Sigmoid colon (tissue), 7 donors: ENCODE results near the gene EHD3. TPM values are rescaled to one million over a fixed set of nuclear protein-coding genes. Genes with fewer than 3 reads are reported as not detected.

Experiments
- DNase-seq: peaks from one replicate; pipeline ENCODE4 v3.0.0-alpha.2; 2019
- H3K27ac ChIP-seq, 4 donors: fragments of 200-600 bp; sonication (generic); one replicate each; pipeline ENCODE4 v1.5.1; 2016 to 2019; ENCODE audit warnings: mild to moderate bottlenecking in 1 of 4
- H3K27me3 ChIP-seq, 3 donors: fragments of 200-600 bp; sonication (generic); one replicate each; pipeline ENCODE4 v1.5.1; 2019; ENCODE audit warnings: mild to moderate bottlenecking in 1 of 3
- H3K36me3 ChIP-seq, 4 donors: fragments of 200-600 bp; sonication (generic); one replicate each; pipeline ENCODE4 v1.5.1; 2016 to 2019
- H3K4me1 ChIP-seq, 4 donors: fragments of 200-600 bp; sonication (generic); one replicate each; pipeline ENCODE4 v1.5.1; 2017 to 2019
- H3K4me3 ChIP-seq, 4 donors: fragments of 200-600 bp; sonication (generic); one replicate each; pipeline ENCODE4 v1.5.1; 2017 to 2019; ENCODE audit warnings: mild to moderate bottlenecking in 2 of 4, moderate library complexity in 1 of 4
- H3K9me3 ChIP-seq, 4 donors: fragments of 200-600 bp in 3 of 4; sonication (generic) in 3 of 4; one replicate each; pipeline versions ENCODE4 v1.5.1 to v1.6.1; 2013 to 2019
- EP300 ChIP-seq, 4 donors: sonication (generic); formaldehyde crosslinking; IDR thresholded peaks; one replicate each; pipeline ENCODE4 v1.6.1; 2017; ENCODE audit warnings: antibody characterized with exemption in 4 of 4
- POLR2A ChIP-seq, 2 donors: fragments of 450-650 bp; IDR thresholded peaks; one replicate each; pipeline ENCODE4 v1.6.1; 2016; ENCODE audit warnings: antibody characterized with exemption in 2 of 2, mild to moderate bottlenecking in 2 of 2, moderate library complexity in 2 of 2
- POLR2AphosphoS5 ChIP-seq, 4 donors: sonication (generic); formaldehyde crosslinking; IDR thresholded peaks; one replicate each; pipeline ENCODE4 v1.6.1; 2017; ENCODE audit warnings: antibody characterized with exemption in 4 of 4
- WGBS, 2 donors: extraction: QIAGEN DNeasy Blood & Tissue Kit; methylation state at CpG; one replicate each; pipeline ENCODE4 v1.1.7; 2013; 5-methylcytosine and 5-hydroxymethylcytosine counted together
- intact Hi-C: fragments of 100-400 bp; cut with DNase I; formaldehyde crosslinking; loops from one replicate; pipeline ENCODE4 v1.15.1; 2023
- polyA plus RNA-seq, 3 donors: library from polyadenylated mRNA; stranded (reverse); fragments of 200-250 nt; gene quantifications; one replicate each; pipeline ENCODE4 v1.2.3, GENCODE V29; 2013
- total RNA-seq, 4 donors: library from RNA; depleted of rRNA; stranded (reverse); fragments of >200 nt; gene quantifications; one replicate each; pipeline ENCODE4 v1.1.0, GENCODE V29; 2016
- TF ChIP-seq, protein P1 (sequence below), 4 experiments: fragments of 450-650 bp in 3 of 4; fragments of 200-600 bp in 1 of 4; IDR thresholded peaks; one replicate each; pipeline ENCODE4 v1.5.1; 2016 to 2019; ENCODE audit warnings: antibody characterized with exemption in 4 of 4, mild to moderate bottlenecking in 3 of 4, moderate library complexity in 2 of 4
- donor health status: healthy with polysubstance abuse.
- donor health status: Bipolar disorder and iron deficiency.
- donor health status: healthy.

Gene EHD3
- total RNA-seq = 1 to 10 TPM; 2.3 to 7.8 (median 4.0) TPM
- 1 to 10 TPM in 1 of 3 donors, under 1 TPM in 2; 0.60 to 4.0 (median 0.92) TPM for polyA plus RNA-seq

- H3K36me3 ChIP-seq = no peaks in the 10 kb centered on the region
- no peaks in the 10 kb centered on the region for H3K27me3 ChIP-seq
- H3K27ac ChIP-seq = peak within 1 kb of the TSS; percentile 14 to 76 (median 62)
- H3K4me1 ChIP-seq = peaks cover 0 to 34% (median 20%) of the 10 kb centered on the region in 4 donors
- DNase-seq = peak; percentile 91
- peak within 1 kb of the TSS; percentile 28 to 68 (median 64) for H3K4me3 ChIP-seq
- H3K9me3 ChIP-seq = no peaks in the 10 kb centered on the region
- intact Hi-C loops = loop anchor here (2.0 kb wide), 1 partner anchor 99 kb away; no protein-coding TSS in a partner anchor
- 4 to 5% methylated on average over 74 of the region's 74 CpGs for WGBS, 2 donors
- peak in 3 of 4 donors; percentile 12 to 38 (median 25) for TF ChIP-seq POLR2AphosphoS5 (IDR thresholded peaks at IDR 0.05)
- TF ChIP-seq EP300 (IDR thresholded peaks at IDR 0.05) = no peak
- TF ChIP-seq, protein P1, sequence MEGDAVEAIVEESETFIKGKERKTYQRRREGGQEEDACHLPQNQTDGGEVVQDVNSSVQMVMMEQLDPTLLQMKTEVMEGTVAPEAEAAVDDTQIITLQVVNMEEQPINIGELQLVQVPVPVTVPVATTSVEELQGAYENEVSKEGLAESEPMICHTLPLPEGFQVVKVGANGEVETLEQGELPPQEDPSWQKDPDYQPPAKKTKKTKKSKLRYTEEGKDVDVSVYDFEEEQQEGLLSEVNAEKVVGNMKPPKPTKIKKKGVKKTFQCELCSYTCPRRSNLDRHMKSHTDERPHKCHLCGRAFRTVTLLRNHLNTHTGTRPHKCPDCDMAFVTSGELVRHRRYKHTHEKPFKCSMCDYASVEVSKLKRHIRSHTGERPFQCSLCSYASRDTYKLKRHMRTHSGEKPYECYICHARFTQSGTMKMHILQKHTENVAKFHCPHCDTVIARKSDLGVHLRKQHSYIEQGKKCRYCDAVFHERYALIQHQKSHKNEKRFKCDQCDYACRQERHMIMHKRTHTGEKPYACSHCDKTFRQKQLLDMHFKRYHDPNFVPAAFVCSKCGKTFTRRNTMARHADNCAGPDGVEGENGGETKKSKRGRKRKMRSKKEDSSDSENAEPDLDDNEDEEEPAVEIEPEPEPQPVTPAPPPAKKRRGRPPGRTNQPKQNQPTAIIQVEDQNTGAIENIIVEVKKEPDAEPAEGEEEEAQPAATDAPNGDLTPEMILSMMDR (IDR thresholded peaks at IDR 0.05) = peak in 3 of 4 experiments; percentile 19 to 46 (median 29)
- TF ChIP-seq POLR2A (IDR thresholded peaks at IDR 0.05) = no peak
Observed at GRCh38 chr2:31233741-31234682, at the start of gene EHD3. Gene EHD3 (plus strand): TSS chr2:31234152. CDS start chr2:31234622, 470 bp downstream.

DNA sequence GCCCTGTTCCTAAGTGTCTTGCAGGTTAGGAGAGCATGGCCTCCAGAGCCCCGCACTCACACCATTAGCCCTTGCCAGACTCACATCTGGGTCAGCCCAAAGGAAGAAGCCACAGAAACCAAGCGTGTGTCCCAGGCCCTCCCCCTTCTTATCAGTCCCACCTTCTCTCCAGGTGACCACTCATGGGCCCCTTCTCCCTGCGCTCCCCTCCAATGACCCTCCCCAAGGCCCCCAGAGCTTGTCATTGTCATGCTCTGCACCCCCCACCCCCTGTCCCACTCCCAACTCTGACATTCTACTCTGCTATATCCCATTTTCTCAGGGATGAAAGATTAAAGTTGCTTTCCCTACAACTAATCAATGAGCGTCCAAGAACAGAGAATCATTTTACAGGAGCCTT is 46.8 kb upstream of the EHD3 start:
- TF ChIP-seq POLR2A (IDR thresholded peaks at IDR 0.05) (no peak), EP300 (IDR thresholded peaks at IDR 0.05) (no peak), POLR2AphosphoS5 (IDR thresholded peaks at IDR 0.05) (no peak)
- TF ChIP-seq, protein P1 (IDR thresholded peaks at IDR 0.05) = no peak
- 88 to 93% methylated on average over 4 of the region's 4 CpGs for WGBS, 2 donors
- Histone ChIP-seq H3K4me3 (no peak overlapping the region), H3K27me3 (no peaks in the 10 kb centered on the region), H3K4me1 (no peaks in the 10 kb centered on the region), H3K9me3 (no peaks in the 10 kb centered on the region), H3K27ac (no peak overlapping the region), H3K36me3 (no peaks in the 10 kb centered on the region)
- no peak for DNase-seq
- intact Hi-C loops = no loop called here

- WGBS, 2 donors = 45 to 68% methylated on average over 5 of the region's 5 CpGs
- Histone ChIP-seq H3K4me3 (no peak overlapping the region), H3K9me3 (no peaks in the 10 kb centered on the region), H3K36me3 (no peaks in the 10 kb centered on the region), H3K27me3 (no peaks in the 10 kb centered on the region), H3K4me1 (no peaks in the 10 kb centered on the region), H3K27ac (no peak overlapping the region)
- DNase-seq = no peak
- no peak for TF ChIP-seq POLR2A (IDR thresholded peaks at IDR 0.05)
- intact Hi-C loops = no loop called here
Observed at GRCh38 chr2:31188131-31188530, 45.8 kb upstream of the EHD3 start.

GRCh38 chr2:31189141-31189540 is 44.8 kb upstream of the EHD3 start:
- Histone ChIP-seq H3K36me3 (no peaks in the 10 kb centered on the region), H3K4me3 (no peak overlapping the region), H3K9me3 (no peaks in the 10 kb centered on the region), H3K27ac (no peak overlapping the region), H3K27me3 (no peaks in the 10 kb centered on the region), H3K4me1 (no peaks in the 10 kb centered on the region)
- DNase-seq = no peak
- TF ChIP-seq, protein P1 (IDR thresholded peaks at IDR 0.05) = no peak
- TF ChIP-seq POLR2A (IDR thresholded peaks at IDR 0.05) = no peak
- no peak for TF ChIP-seq POLR2AphosphoS5 (IDR thresholded peaks at IDR 0.05)
- TF ChIP-seq EP300 (IDR thresholded peaks at IDR 0.05) = no peak
- intact Hi-C loops = no loop called here
- 72 to 86% methylated on average over 4 of the region's 4 CpGs for WGBS, 2 donors

- no peaks in the 10 kb centered on the region for H3K9me3 ChIP-seq
- no peak overlapping the region for H3K27ac ChIP-seq
- no peaks in the 10 kb centered on the region for H3K36me3 ChIP-seq
- 43 to 73% methylated on average over 1 of the region's 1 CpG for WGBS, 2 donors
- TF ChIP-seq, protein P1 (IDR thresholded peaks at IDR 0.05) = no peak
- TF ChIP-seq POLR2A (IDR thresholded peaks at IDR 0.05) (no peak), EP300 (IDR thresholded peaks at IDR 0.05) (no peak), POLR2AphosphoS5 (IDR thresholded peaks at IDR 0.05) (no peak)
- no peaks in the 10 kb centered on the region for H3K4me1 ChIP-seq
- H3K27me3 ChIP-seq = no peaks in the 10 kb centered on the region
- H3K4me3 ChIP-seq = no peak overlapping the region
- no peak for DNase-seq
- intact Hi-C loops = no loop called here
Observed at GRCh38 chr2:31190188-31190587, 43.8 kb upstream of the EHD3 start.
